Ishikawa (cell line): ENCODE results near the gene ELF1.

Source experiments
- EGR1 ChIP-seq: IDR thresholded peaks from 2 replicates; pipeline ENCODE4 v1.6.1; 2012
- EP300 ChIP-seq: IDR thresholded peaks from 2 replicates; pipeline ENCODE4 v1.6.1; 2012; ENCODE audit warnings: borderline replicate concordance
- FOXM1 ChIP-seq: IDR thresholded peaks from 2 replicates; pipeline ENCODE4 v1.6.1; 2012; ENCODE audit warnings: low read depth, borderline replicate concordance
- MAX ChIP-seq: IDR thresholded peaks from 2 replicates; pipeline ENCODE4 v1.6.1; 2012
- NFIC ChIP-seq: IDR thresholded peaks from 2 replicates; pipeline ENCODE4 v1.6.1; 2012
- RAD21 ChIP-seq: IDR thresholded peaks from 2 replicates; pipeline ENCODE4 v1.6.1; 2012; ENCODE audit warnings: low read depth
- REST ChIP-seq: IDR thresholded peaks from 2 replicates; pipeline ENCODE4 v1.6.1; 2012; ENCODE audit warnings: low read depth, mild to moderate bottlenecking
- TEAD4 ChIP-seq: IDR thresholded peaks from 2 replicates; pipeline ENCODE4 v1.6.1; 2012

- TF ChIP-seq EP300 (no peak), FOXM1 (no peak), REST (no peak), EGR1 (no peak), RAD21 (no peak), NFIC (no peak), TEAD4 (no peak), MAX (no peak)
Measured at GRCh38 chr13:40928980-40929379, 90.1 kb downstream of the ELF1 start.
